H1 (cell line): ENCODE measurements around the gene SYN1. TPM values are rescaled to one million over a fixed set of nuclear protein-coding genes. Genes with fewer than 3 reads are reported as not detected.

Experiments used
- ASH2L ChIP-seq: fragments of 200-600, 300-600 bp; sonication (generic); IDR thresholded peaks from one replicate; pipeline ENCODE4 v1.7.1; 2017; ENCODE audit warnings: low read length
- FOSL1 ChIP-seq: IDR thresholded peaks from 2 replicates; pipeline ENCODE4 v1.6.1; 2011; ENCODE audit warnings: mild to moderate bottlenecking, low read depth, low read length, moderate library complexity; ENCODE audit not compliant: insufficient read depth
- HDAC2 ChIP-seq, 2 experiments: fragments of 300-600 bp in 1 of 2; sonication (generic) in 1 of 2; IDR thresholded peaks; 2 replicates each; pipeline ENCODE4 v1.6.1; 2011 to 2012; ENCODE audit warnings: low read depth in 2 of 2, low read length in 2 of 2, mild to moderate bottlenecking in 2 of 2, moderate library complexity in 2 of 2, borderline replicate concordance in 1 of 2, inconsistent platforms in 1 of 2
- RBBP5 ChIP-seq: IDR thresholded peaks from 2 replicates; pipeline ENCODE4 v1.7.1; 2012; ENCODE audit warnings: low read depth, mild to moderate bottlenecking, inconsistent platforms, low read length, moderate library complexity, borderline replicate concordance
- USF2 ChIP-seq: IDR thresholded peaks from 2 replicates; pipeline ENCODE4 v1.6.1; 2011; ENCODE audit warnings: low read length, improper control_type of control experiment
- polyA plus RNA-seq, 7 experiments: library from polyadenylated mRNA; depleted of rRNA in 3 of 7; stranded (reverse) in 5 of 7; unstranded in 2 of 7; fragments of >200 nt in 5 of 7; fragments of 200-250 nt in 2 of 7; gene quantifications; 1 replicate in 5 of 7; 2 replicates in 1 of 7; 4 replicates in 1 of 7; pipeline versions ENCODE4 v1.2.1 to v1.2.3, GENCODE V29; 2011 to 2013; ENCODE audit warnings: missing spikeins in 2 of 7, mixed read lengths in 2 of 7
- total RNA-seq: library from RNA; stranded (reverse); fragmentation: NEBNext Ultra II Directional; extraction: Animal tissue kit (Norgen Biotek cat#: 25700); gene quantifications from 2 replicates; pipeline ENCODE4 v1.2.1, GENCODE V29; 2021

The SYN1 gene
- total and polyA plus RNA-seq, 2 of the 8 experiments (the other 6 are each of a cell fraction or from before 2014, with no cell fraction given) = 2.1 to 14.1 TPM

- TF ChIP-seq USF2 (no peak), FOSL1 (no peak), HDAC2 (IDR thresholded peaks at IDR 0.05; ENCODE audit: borderline replicate concordance in 1 of 2, low read depth in 2 of 2, low read length in 2 of 2) (no peak), ASH2L (no peak), RBBP5 (no peak)
- TF ChIP-seq, all 59 proteins: peak for 0
Observed at GRCh38 chrX:47618923-47619485, 653 bp downstream of the SYN1 start (continued).
